HL-60 (cell line): Measurements from ENCODE around the gene FTCDNL1.

Experiments used
- DNase-seq, 2 experiments: peaks; one replicate each; pipeline ENCODE4 v3.0.0-alpha.2; 2010 to 2020; ENCODE audit warnings: low read depth in 1 of 2, low spot score in 1 of 2
- H3K27ac ChIP-seq: fragments of 250-450 bp; sonication (Bioruptor Pico); replicated peaks from 2 replicates; pipeline ENCODE4 v1.5.1; 2020; ENCODE audit warnings: mild to moderate bottlenecking, moderate library complexity
- H3K27me3 ChIP-seq: fragments of 250-450 bp; sonication (Bioruptor Pico); 2 replicates; pipeline ENCODE4 v1.5.1; 2021; ENCODE audit warnings: mild to moderate bottlenecking, moderate library complexity; ENCODE audit not compliant: insufficient read depth, poor library complexity, severe bottlenecking
- H3K4me3 ChIP-seq: replicated peaks from 2 replicates; pipeline ENCODE4 v1.5.1; 2011; ENCODE audit warnings: mild to moderate bottlenecking, control low read depth, low read length; ENCODE audit not compliant: insufficient read depth
- CTCF ChIP-seq: IDR thresholded peaks from one replicate; pipeline ENCODE4 v1.5.1; 2011; ENCODE audit warnings: low read length, control low read depth, inconsistent platforms; ENCODE audit not compliant: insufficient read depth
- GABPA ChIP-seq: IDR thresholded peaks from 2 replicates; pipeline ENCODE4 v1.6.1; 2012; ENCODE audit warnings: low read depth
- POLR2AphosphoS5 ChIP-seq: IDR thresholded peaks from 2 replicates; pipeline ENCODE4 v1.6.1; 2012; ENCODE audit warnings: low read depth
- REST ChIP-seq: IDR thresholded peaks from 2 replicates; pipeline ENCODE4 v1.6.1; 2012; ENCODE audit warnings: low read depth; ENCODE audit not compliant: insufficient replicate concordance
- SPI1 ChIP-seq: IDR thresholded peaks from 2 replicates; pipeline ENCODE4 v1.6.1; 2012; ENCODE audit warnings: low read depth, mild to moderate bottlenecking, borderline replicate concordance
- long read RNA-seq: library from polyadenylated mRNA; unstranded; transcript quantifications from one replicate; pipeline ENCODE4 v2.0.0, GENCODE V29; 2020

FTCDNL1 gene
- long read RNA-seq, partial matches to known transcripts: 6 of 27 reads
- long read RNA-seq, other reads (novel, unspliced or antisense): 16 of 27 reads

- TF ChIP-seq REST (peak; percentile 40), GABPA (no peak), CTCF (peak; percentile 1), POLR2AphosphoS5 (peak; percentile 68; the same call in 1 of the 2 replicates)
- Histone ChIP-seq H3K4me3 (peak within 1 kb of the TSS; percentile 69), H3K27ac (peak within 1 kb of the TSS; percentile 89), H3K27me3 (no peaks in the 10 kb centered on the region)
- DNase-seq: peak; percentile 65 to 75
Observed at GRCh38 chr2:199850718-199851500, at the start of gene FTCDNL1. Gene FTCDNL1 (minus strand): TSS chr2:199851192. CDS start chr2:199848962, 2,230 bp downstream.

- TF ChIP-seq REST: no peak
- no peak for TF ChIP-seq POLR2AphosphoS5
- no peak for TF ChIP-seq SPI1
- no peak for TF ChIP-seq CTCF
- no peak for TF ChIP-seq GABPA
- Histone ChIP-seq H3K27me3 (no peaks in the 10 kb centered on the region), H3K27ac (no peak overlapping the region), H3K4me3 (no peak overlapping the region)
- DNase-seq: no peak
Observed at GRCh38 chr2:199896617-199897016, 45.6 kb upstream of the FTCDNL1 start.

- DNase-seq: no peak
- Histone ChIP-seq H3K27ac (no peak overlapping the region), H3K27me3 (no peaks in the 10 kb centered on the region), H3K4me3 (no peak overlapping the region)
- TF ChIP-seq POLR2AphosphoS5 (no peak), CTCF (no peak), SPI1 (no peak), REST (no peak), GABPA (no peak)
Observed at GRCh38 chr2:199895406-199895805, 44.4 kb upstream of the FTCDNL1 start.
